AML-193 (cell line): ENCODE data around the gene RAC2.
A peak's percentile ranks its signal among the peaks of the same experiment; 100 is the strongest.

ENCODE experiments used
- DNase-seq, 2 experiments: peaks; one replicate each; lab custom pipeline; 2025; lab: John Stamatoyannopoulos, UW

Gene RAC2

GRCh38 chr22:37187891-37188761 is 55.9 kb downstream of the RAC2 start, which contains the start of gene C1QTNF6:
C1QTNF6 (minus strand) TSS chr22:37188247; CDS start chr22:37188213, 34 bp downstream.
- no peak for DNase-seq

- DNase-seq = no peak
Observed at GRCh38 chr22:37187552-37187890, 56.5 kb downstream of the RAC2 start.

- no peak for DNase-seq
Observed at GRCh38 chr22:37186997-37187522, 57.0 kb downstream of the RAC2 start.

- peak; percentile 20 to 31 for DNase-seq
Observed at GRCh38 chr22:37186228-37186996, 57.7 kb downstream of the RAC2 start.

GRCh38 chr22:37185646-37186227 is 58.3 kb downstream of the RAC2 start:
- no peak for DNase-seq

GRCh38 chr22:37184816-37185541 is 59.1 kb downstream of the RAC2 start:
- DNase-seq = no peak

- no peak for DNase-seq
Observed at GRCh38 chr22:37184380-37184755, 59.7 kb downstream of the RAC2 start.

GRCh38 chr22:37183432-37184379 is 60.4 kb downstream of the RAC2 start:
- no peak for DNase-seq

- no peak for DNase-seq
Observed at GRCh38 chr22:37182949-37183245, 61.2 kb downstream of the RAC2 start.

- DNase-seq = no peak
Observed at GRCh38 chr22:37182101-37182948, 61.7 kb downstream of the RAC2 start.

GRCh38 chr22:37181681-37182080 is 62.4 kb downstream of the RAC2 start:
- DNase-seq = no peak

GRCh38 chr22:37180531-37181231 is 63.4 kb downstream of the RAC2 start:
- DNase-seq = no peak

GRCh38 chr22:37179622-37180420 is 64.2 kb downstream of the RAC2 start:
- DNase-seq = no peak

GRCh38 chr22:37179126-37179470 is 65.0 kb downstream of the RAC2 start:
- DNase-seq = no peak

- no peak for DNase-seq
Observed at GRCh38 chr22:37178350-37179125, 65.5 kb downstream of the RAC2 start.

GRCh38 chr22:37177755-37178154 is 66.3 kb downstream of the RAC2 start:
- no peak for DNase-seq

GRCh38 chr22:37177221-37177620 is 66.8 kb downstream of the RAC2 start:
- DNase-seq = no peak
